Measurements from ENCODE around the gene PARD3.
A peak's percentile ranks its signal among the peaks of the same experiment; 100 is the strongest.

PARD3 gene

GRCh38 chr10:34206935-34207268 lies 608.2 kb downstream of the PARD3 start:
- H3K36me3 ChIP-seq (ENCODE audit: insufficient read depth, low read length) = 0 out of 2 replicates have a peak, but pooled peaks cover 2% of the 10 kb centered on the region
- no peak for TF ChIP-seq EZH2 (IDR thresholded peaks at IDR 0.05; ENCODE audit: borderline replicate concordance, low read depth, low read length, severe bottlenecking)
- no peak for TF ChIP-seq CTCF (IDR thresholded peaks at IDR 0.05; ENCODE audit: borderline replicate concordance, extremely low read depth, low read length, poor library complexity, severe bottlenecking)
- H3K79me2 ChIP-seq (ENCODE audit: insufficient read depth, low read length) = no peaks in the 10 kb centered on the region
- ATAC-seq (ENCODE audit: insufficient read depth, low read depth) (no peak), DNase-seq (no peak)
- H3K4me3 ChIP-seq (ENCODE audit: low read depth in 1 of 2, low read length in 2 of 2) = no peak overlapping the region
- H2AFZ ChIP-seq (ENCODE audit: low read depth, low read length) = no peak overlapping the region
- H3K4me2 ChIP-seq (ENCODE audit: insufficient read depth, low read length) = no peak overlapping the region
- H3K9me3 ChIP-seq (ENCODE audit: insufficient read depth, low read length, severe bottlenecking) = no peaks in the 10 kb centered on the region
- H3K27me3 ChIP-seq (ENCODE audit: insufficient read depth, low read length, poor library complexity) = no peaks in the 10 kb centered on the region
- H3K9ac ChIP-seq (ENCODE audit: low read depth, low read length) = no peak overlapping the region
- H4K20me1 ChIP-seq (ENCODE audit: insufficient read depth, low read length) = no peaks in the 10 kb centered on the region
- no peak overlapping the region for H3K27ac ChIP-seq (ENCODE audit: low read length)
- peaks cover 10% of the 10 kb centered on the region for H3K4me1 ChIP-seq (ENCODE audit: insufficient read depth, low read length)

DNA sequence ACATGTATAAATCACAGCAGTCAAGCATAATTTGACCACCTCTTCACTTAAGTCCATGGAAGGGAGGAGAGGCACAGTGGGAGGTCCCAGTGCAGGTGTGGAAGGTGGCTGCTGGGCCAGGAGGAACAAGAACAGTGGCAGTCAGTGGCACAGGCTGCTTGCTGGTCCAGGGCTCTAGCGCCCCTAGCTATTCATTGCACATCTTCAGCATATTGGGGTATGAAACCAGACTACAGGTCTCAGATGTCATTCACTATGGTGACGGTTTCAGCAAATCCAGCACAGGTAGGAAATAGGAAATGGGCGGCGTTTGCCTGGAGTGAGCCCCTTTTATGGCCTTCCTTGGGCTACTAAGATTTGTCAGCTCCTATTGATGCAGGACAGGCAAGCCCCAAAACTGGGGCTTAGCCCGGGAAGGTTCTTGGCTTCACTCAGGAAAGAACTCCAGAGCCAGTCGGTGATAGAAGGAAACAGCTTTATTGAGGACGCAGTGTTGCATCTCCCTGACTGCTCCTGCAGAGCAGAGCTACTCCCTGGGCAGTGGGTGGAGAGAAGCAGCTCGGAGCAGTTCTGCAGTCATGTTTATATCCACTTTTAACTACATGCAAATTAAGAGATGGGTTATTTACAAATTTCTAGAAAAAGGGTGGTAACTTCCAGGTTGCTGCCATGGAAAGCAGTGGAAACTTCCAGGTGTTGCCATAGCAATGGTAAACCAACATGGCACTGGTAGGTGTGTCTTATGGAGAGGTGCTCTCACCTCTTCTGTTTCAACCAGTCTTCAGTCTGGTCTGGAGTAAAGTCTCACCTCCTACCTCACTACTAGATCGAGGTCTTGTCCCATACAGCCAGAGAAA lies 608.8 kb downstream of the PARD3 start:
- H3K4me3 ChIP-seq (ENCODE audit: low read depth in 1 of 2, low read length in 2 of 2) = no peak overlapping the region
- H3K9me3 ChIP-seq (ENCODE audit: insufficient read depth, low read length, severe bottlenecking) = no peaks in the 10 kb centered on the region
- no peak overlapping the region for H2AFZ ChIP-seq (ENCODE audit: low read depth, low read length)
- no peak overlapping the region for H3K9ac ChIP-seq (ENCODE audit: low read depth, low read length)
- H3K36me3 ChIP-seq (ENCODE audit: insufficient read depth, low read length) = 0 out of 2 replicates have a peak, but pooled peaks cover 2% of the 10 kb centered on the region
- DNase-seq (no peak), ATAC-seq (ENCODE audit: insufficient read depth, low read depth) (no peak)
- H3K4me2 ChIP-seq (ENCODE audit: insufficient read depth, low read length) = no peak overlapping the region
- H3K79me2 ChIP-seq (ENCODE audit: insufficient read depth, low read length) = no peaks in the 10 kb centered on the region
- no peaks in the 10 kb centered on the region for H4K20me1 ChIP-seq (ENCODE audit: insufficient read depth, low read length)
- H3K27ac ChIP-seq (ENCODE audit: low read length) = no peak overlapping the region
- TF ChIP-seq EZH2 (IDR thresholded peaks at IDR 0.05; ENCODE audit: borderline replicate concordance, low read depth, low read length, severe bottlenecking) = no peak
- no peak for TF ChIP-seq CTCF (IDR thresholded peaks at IDR 0.05; ENCODE audit: borderline replicate concordance, extremely low read depth, low read length, poor library complexity, severe bottlenecking)
- no peaks in the 10 kb centered on the region for H3K27me3 ChIP-seq (ENCODE audit: insufficient read depth, low read length, poor library complexity)
- H3K4me1 ChIP-seq (ENCODE audit: insufficient read depth, low read length) = peaks cover 10% of the 10 kb centered on the region

DNA sequence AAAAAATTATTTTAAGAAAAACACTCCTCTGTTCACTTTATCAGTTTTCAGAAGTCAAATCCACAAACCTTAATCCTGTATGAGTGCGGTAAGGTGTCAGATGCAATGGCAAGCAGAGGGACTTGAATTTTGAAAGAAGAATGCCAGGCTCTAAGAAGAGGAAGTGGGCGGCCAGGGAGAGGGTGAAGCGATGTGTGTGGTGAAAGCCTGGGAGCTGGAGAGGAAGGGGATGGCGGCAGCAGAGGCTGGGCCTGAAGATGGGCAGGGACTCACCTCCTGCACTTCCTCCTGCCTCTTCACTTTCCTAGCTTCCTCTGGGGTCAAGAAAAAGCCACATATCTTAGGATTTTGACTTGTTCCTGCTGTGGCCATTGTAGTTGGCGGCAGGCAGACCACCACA lies 609.6 kb downstream of the PARD3 start:
- no peak overlapping the region for H2AFZ ChIP-seq (ENCODE audit: low read depth, low read length)
- H3K9ac ChIP-seq (ENCODE audit: low read depth, low read length) = no peak overlapping the region
- peak; percentile 87 for ATAC-seq (ENCODE audit: insufficient read depth, low read depth)
- no peaks in the 10 kb centered on the region for H4K20me1 ChIP-seq (ENCODE audit: insufficient read depth, low read length)
- no peaks in the 10 kb centered on the region for H3K9me3 ChIP-seq (ENCODE audit: insufficient read depth, low read length, severe bottlenecking)
- 0 out of 2 replicates have a peak, but pooled peaks cover 2% of the 10 kb centered on the region for H3K36me3 ChIP-seq (ENCODE audit: insufficient read depth, low read length)
- DNase-seq = peak; percentile 49
- H3K27me3 ChIP-seq (ENCODE audit: insufficient read depth, low read length, poor library complexity) = no peaks in the 10 kb centered on the region
- H3K27ac ChIP-seq (ENCODE audit: low read length) = no peak overlapping the region
- TF ChIP-seq CTCF (IDR thresholded peaks at IDR 0.05; ENCODE audit: borderline replicate concordance, extremely low read depth, low read length, poor library complexity, severe bottlenecking) (no peak), EZH2 (IDR thresholded peaks at IDR 0.05; ENCODE audit: borderline replicate concordance, low read depth, low read length, severe bottlenecking) (no peak)
- no peak overlapping the region for H3K4me2 ChIP-seq (ENCODE audit: insufficient read depth, low read length)
- H3K79me2 ChIP-seq (ENCODE audit: insufficient read depth, low read length) = no peaks in the 10 kb centered on the region
- no peak overlapping the region for H3K4me3 ChIP-seq (ENCODE audit: low read depth in 1 of 2, low read length in 2 of 2)
- peaks cover 10% of the 10 kb centered on the region for H3K4me1 ChIP-seq (ENCODE audit: insufficient read depth, low read length)
